GM12801 (cell line): ENCODE results near the gene MAP3K14.

Source experiments
- CTCF ChIP-seq: IDR thresholded peaks from one replicate; pipeline ENCODE4 v1.5.1; 2011; ENCODE audit warnings: control low read depth; ENCODE audit not compliant: insufficient read length; ENCODE audit errors: extremely low read depth

MAP3K14 gene

DNA sequence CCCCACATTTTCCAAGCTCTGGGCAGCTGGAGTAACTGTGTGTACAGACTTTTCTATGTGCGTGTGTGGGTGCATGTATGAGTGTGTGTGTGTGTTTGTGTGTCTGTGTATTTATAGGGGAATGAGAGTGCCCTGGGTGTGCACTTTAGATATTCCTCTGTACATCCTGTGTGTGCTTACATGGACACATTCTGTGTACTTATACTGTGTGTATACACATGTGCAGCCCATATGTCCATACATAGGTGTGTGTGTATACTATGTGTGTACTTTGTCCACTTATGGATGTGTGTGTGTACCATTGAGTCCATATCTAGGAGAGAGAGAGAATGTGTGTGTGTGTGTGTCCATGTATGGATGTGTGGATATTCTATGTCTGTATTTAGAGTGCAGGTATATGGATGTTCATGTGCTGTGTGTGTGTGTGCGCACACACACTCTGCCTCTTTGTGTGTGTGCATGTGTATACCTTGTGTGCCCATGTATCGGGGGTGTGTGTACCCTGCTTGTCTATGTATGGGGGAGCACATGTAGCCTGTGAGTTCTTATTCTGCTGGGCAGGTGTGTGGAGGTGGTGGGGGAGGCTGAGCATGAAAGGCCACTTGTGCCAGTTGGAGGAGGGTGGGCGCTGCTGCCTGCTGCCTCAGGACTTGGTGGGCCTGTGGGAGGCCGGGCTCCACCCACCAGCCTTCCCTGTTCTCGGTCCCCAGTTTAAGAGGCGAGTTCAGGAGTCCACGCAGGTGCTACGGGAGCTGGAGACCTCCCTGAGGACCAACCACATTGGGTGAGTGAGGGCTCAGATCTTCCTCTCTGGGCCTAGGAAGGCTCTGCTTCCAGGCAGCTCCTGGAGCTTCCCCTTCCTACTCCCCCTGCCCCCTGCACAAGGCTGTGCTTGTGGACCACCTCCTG lies 84.1 kb downstream of the MAP3K14 start:
- no peak for TF ChIP-seq CTCF

GRCh38 chr17:45231481-45232116 lies 85.2 kb downstream of the MAP3K14 start:
- TF ChIP-seq CTCF = no peak

- TF ChIP-seq CTCF = no peak
Measured at GRCh38 chr17:45230787-45231480, 85.9 kb downstream of the MAP3K14 start.

DNA sequence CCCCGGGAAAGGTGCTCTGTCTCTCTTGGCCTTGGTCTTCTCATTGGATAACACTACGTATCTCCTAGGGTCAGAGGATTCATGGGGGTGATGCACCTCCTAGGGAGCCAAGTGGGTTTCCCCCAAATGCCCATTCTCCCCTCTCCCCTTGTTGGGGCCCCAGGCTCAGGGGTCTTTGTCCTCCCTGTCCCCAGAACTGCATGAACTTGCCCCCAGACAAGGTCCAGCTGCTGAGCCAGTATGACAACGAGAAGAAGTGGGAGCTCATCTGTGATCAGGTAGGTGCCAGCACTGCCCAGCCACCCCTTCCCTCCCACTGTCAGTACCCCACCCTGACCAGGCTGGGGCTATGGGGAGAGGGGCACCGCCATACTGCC lies 86.4 kb downstream of the MAP3K14 start:
- TF ChIP-seq CTCF = no peak

- no peak for TF ChIP-seq CTCF
Measured at GRCh38 chr17:45229681-45230409, 87.0 kb downstream of the MAP3K14 start.

- no peak for TF ChIP-seq CTCF
Measured at GRCh38 chr17:45228763-45229539, 87.9 kb downstream of the MAP3K14 start.
